Mesenchymal stem cell (in vitro differentiated cells and primary cell): ENCODE results near the gene ADK.
"Not testable (repeated sequence)": the region's sequence is repeated elsewhere in the genome, so short reads cannot be mapped to it uniquely, and the experiment has no call there.

ENCODE experiments used
- DNase-seq: peaks from one replicate; pipeline ENCODE4 v3.0.0-alpha.2; 2013
- H2AFZ ChIP-seq: one replicate; pipeline ENCODE4 v1.6.1; 2013; ENCODE audit warnings: low read depth, mild to moderate bottlenecking, control low read depth, inconsistent platforms, low read length, moderate library complexity
- H2AK5ac ChIP-seq: 2 replicates; pipeline ENCODE4 v1.6.1; 2013; ENCODE audit warnings: low read length, moderate library complexity, mild to moderate bottlenecking, inconsistent platforms; ENCODE audit not compliant: severe bottlenecking
- H2BK120ac ChIP-seq: one replicate; pipeline ENCODE4 v1.6.1; 2013; ENCODE audit warnings: low read depth, mild to moderate bottlenecking, inconsistent platforms, low read length, moderate library complexity
- H2BK12ac ChIP-seq, 2 experiments: one replicate each; pipeline ENCODE4 v1.6.1; 2013; ENCODE audit warnings: inconsistent platforms in 2 of 2, low read length in 2 of 2, mild to moderate bottlenecking in 2 of 2, moderate library complexity in 2 of 2, control low read depth in 1 of 2
- H2BK15ac ChIP-seq: one replicate; pipeline ENCODE4 v1.6.1; 2013; ENCODE audit warnings: mild to moderate bottlenecking, low read depth, inconsistent platforms; ENCODE audit not compliant: poor library complexity, severe bottlenecking
- H2BK5ac ChIP-seq: 2 replicates; pipeline ENCODE4 v1.6.1; 2013; ENCODE audit warnings: low read depth, mild to moderate bottlenecking, low read length, control low read depth, inconsistent platforms; ENCODE audit not compliant: poor library complexity, severe bottlenecking
- H3K14ac ChIP-seq, 2 experiments: one replicate each; pipeline ENCODE4 v1.6.1; 2013; ENCODE audit warnings: inconsistent platforms in 2 of 2, low read length in 2 of 2, control low read depth in 1 of 2, mild to moderate bottlenecking in 1 of 2, moderate library complexity in 1 of 2
- H3K18ac ChIP-seq, 2 experiments: one replicate each; pipeline ENCODE4 v1.6.1; 2013; ENCODE audit warnings: inconsistent platforms in 2 of 2, low read length in 2 of 2, control low read depth in 1 of 2, low read depth in 1 of 2, mild to moderate bottlenecking in 1 of 2
- H3K23ac ChIP-seq, 2 experiments: one replicate each; pipeline ENCODE4 v1.6.1; 2013; ENCODE audit warnings: inconsistent platforms in 2 of 2, low read length in 2 of 2, mild to moderate bottlenecking in 2 of 2, moderate library complexity in 2 of 2, control low read depth in 1 of 2
- H3K27ac ChIP-seq: 2 replicates; pipeline ENCODE4 v1.5.1; 2013; ENCODE audit warnings: mild to moderate bottlenecking, moderate library complexity, low read length, control low read depth, inconsistent platforms; ENCODE audit not compliant: poor library complexity, severe bottlenecking
- H3K27me3 ChIP-seq, 2 experiments: 2 replicates each; pipeline versions ENCODE4 v1.6.1 to v1.7.0; 2013; ENCODE audit warnings: low read length in 2 of 2, mild to moderate bottlenecking in 2 of 2, moderate library complexity in 2 of 2, control low read depth in 1 of 2, inconsistent platforms in 1 of 2; ENCODE audit not compliant: control insufficient read depth in 1 of 2, insufficient read depth in 1 of 2
- H3K36me3 ChIP-seq, 2 experiments: 2 replicates each; pipeline versions ENCODE4 v1.6.1 to v1.7.0; 2013; ENCODE audit warnings: low read length in 2 of 2, control low read depth in 1 of 2, inconsistent platforms in 1 of 2, low read depth in 1 of 2, mild to moderate bottlenecking in 1 of 2; ENCODE audit not compliant: insufficient read depth in 2 of 2, control insufficient read depth in 1 of 2
- H3K4ac ChIP-seq, 2 experiments: one replicate each; pipeline ENCODE4 v1.6.1; 2013; ENCODE audit warnings: inconsistent platforms in 2 of 2, low read length in 2 of 2, mild to moderate bottlenecking in 2 of 2, moderate library complexity in 2 of 2, control low read depth in 1 of 2, low read depth in 1 of 2
- H3K4me1 ChIP-seq: 2 replicates; pipeline ENCODE4 v1.6.1; 2013; ENCODE audit warnings: low read depth, low read length, control low read depth; ENCODE audit not compliant: control insufficient read depth, insufficient read depth
- H3K4me2 ChIP-seq: 2 replicates; pipeline ENCODE4 v1.6.1; 2013; ENCODE audit warnings: low read length, mild to moderate bottlenecking, inconsistent platforms; ENCODE audit not compliant: poor library complexity, severe bottlenecking
- H3K4me3 ChIP-seq, 2 experiments: 2 replicates each; pipeline versions ENCODE4 v1.5.1 to v1.7.0; 2013; ENCODE audit warnings: low read length in 2 of 2, mild to moderate bottlenecking in 2 of 2, control low read depth in 1 of 2, low read depth in 1 of 2; ENCODE audit not compliant: insufficient read depth in 1 of 2
- H3K79me1 ChIP-seq: replicated peaks from 2 replicates; pipeline ENCODE4 v1.6.1; 2013; ENCODE audit warnings: mild to moderate bottlenecking, control low read depth, low read length, inconsistent platforms; ENCODE audit not compliant: poor library complexity, severe bottlenecking
- H3K9ac ChIP-seq: 2 replicates; pipeline ENCODE4 v1.7.0; 2013; ENCODE audit warnings: mild to moderate bottlenecking, low read length, moderate library complexity
- H3K9me3 ChIP-seq: 2 replicates; pipeline ENCODE4 v1.7.0; 2013; ENCODE audit warnings: mild to moderate bottlenecking, low read length; ENCODE audit not compliant: control insufficient read depth
- H4K8ac ChIP-seq: one replicate; pipeline ENCODE4 v1.6.1; 2013; ENCODE audit warnings: inconsistent platforms, mild to moderate bottlenecking, low read length, moderate library complexity
- H4K91ac ChIP-seq: one replicate; pipeline ENCODE4 v1.6.1; 2013; ENCODE audit warnings: mild to moderate bottlenecking, low read length, inconsistent platforms
- WGBS: methylation state at CpG from one replicate; pipeline ENCODE4 v1.1.7; 2013; ENCODE audit warnings: mixed read lengths; 5-methylcytosine and 5-hydroxymethylcytosine counted together

Gene ADK

GRCh38 chr10:74139981-74140380 lies 11.0 kb upstream of the ADK start:
- no peak overlapping the region for H2AK5ac ChIP-seq
- H3K36me3 ChIP-seq, result peaks cover 12 to 43% of the 10 kb centered on the region in 2 experiments
- no peak overlapping the region for H3K18ac ChIP-seq
- no peak overlapping the region for H2AFZ ChIP-seq
- no peak overlapping the region for H2BK15ac ChIP-seq
- no peak overlapping the region for H3K4me2 ChIP-seq
- H3K14ac ChIP-seq, result no peak overlapping the region
- H3K9ac ChIP-seq, result no peak overlapping the region
- no peak overlapping the region for H4K8ac ChIP-seq
- no peaks in the 10 kb centered on the region for H3K27me3 ChIP-seq
- H4K91ac ChIP-seq, result no peak overlapping the region
- no peak overlapping the region for H2BK5ac ChIP-seq
- no peak overlapping the region for H3K4me3 ChIP-seq
- no peak for DNase-seq
- no peak overlapping the region for H2BK120ac ChIP-seq
- H2BK12ac ChIP-seq, result no peak overlapping the region
- H3K27ac ChIP-seq, result no peak overlapping the region
- H3K4me1 ChIP-seq, result peaks cover 2% of the 10 kb centered on the region
- H3K79me1 ChIP-seq, result peaks cover 18% of the 10 kb centered on the region
- H3K9me3 ChIP-seq, result no peaks in the 10 kb centered on the region
- no peak overlapping the region for H3K4ac ChIP-seq
- no peak overlapping the region for H3K23ac ChIP-seq
- WGBS, result 97% methylated on average over 18 of the region's 18 CpGs

GRCh38 chr10:74140553-74140952 lies 10.5 kb upstream of the ADK start:
- Histone ChIP-seq H3K4me2 (no peak overlapping the region), H3K9ac (no peak overlapping the region), H3K79me1 (peaks cover 18% of the 10 kb centered on the region), H2AFZ (no peak overlapping the region), H2BK120ac (no peak overlapping the region), H3K14ac (no peak overlapping the region), H4K91ac (no peak overlapping the region), H2BK5ac (no peak overlapping the region), H2AK5ac (no peak overlapping the region), H3K4me3 (no peak overlapping the region), H2BK15ac (no peak overlapping the region), H3K4me1 (peaks cover 2% of the 10 kb centered on the region), H3K9me3 (no peaks in the 10 kb centered on the region), H3K27ac (no peak overlapping the region), H4K8ac (no peak overlapping the region), H3K23ac (no peak overlapping the region), H3K18ac (no peak overlapping the region), H3K4ac (no peak overlapping the region), H2BK12ac (no peak overlapping the region), H3K27me3 (no peaks in the 10 kb centered on the region), H3K36me3 (peaks cover 12 to 38% of the 10 kb centered on the region in 2 experiments)
- WGBS, result 100% methylated on average over 2 of the region's 2 CpGs
- DNase-seq, result no peak

DNA sequence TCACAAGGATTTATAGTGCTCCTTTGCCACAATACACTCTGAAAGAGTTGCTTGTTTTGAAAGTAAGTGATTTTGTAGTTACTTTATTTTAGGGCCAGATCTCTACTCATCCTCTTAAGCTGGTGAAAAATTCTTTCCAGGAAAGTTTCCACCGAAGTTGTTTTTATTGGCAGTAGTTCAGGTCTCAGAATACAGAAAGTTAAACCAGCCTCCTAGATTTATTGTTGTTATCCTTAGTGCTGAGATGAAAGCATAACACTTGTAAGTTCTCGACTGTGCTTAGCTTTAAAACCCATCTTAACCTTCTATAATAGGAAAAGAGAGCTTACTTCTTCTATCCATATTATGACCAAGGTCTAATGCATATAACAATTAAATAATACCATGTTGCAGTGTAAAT lies 5.9 kb upstream of the ADK start:
- Histone ChIP-seq H3K23ac (no peak overlapping the region), H3K4me1 (peaks cover 3% of the 10 kb centered on the region), H3K79me1 (peaks cover 11% of the 10 kb centered on the region), H3K27ac (no peak overlapping the region), H3K4me3 (peak overlapping the region in 1 of 2 experiments; percentile 52), H3K36me3 (peaks cover 1 to 23% of the 10 kb centered on the region in 2 experiments), H2AK5ac (no peak overlapping the region), H3K9ac (peak overlapping the region; percentile 54), H2BK15ac (no peak overlapping the region), H3K9me3 (no peaks in the 10 kb centered on the region), H3K27me3 (no peaks in the 10 kb centered on the region), H2BK120ac (no peak overlapping the region), H2AFZ (no peak overlapping the region), H3K4ac (no peak overlapping the region), H3K14ac (no peak overlapping the region), H3K18ac (no peak overlapping the region), H4K91ac (no peak overlapping the region), H3K4me2 (no peak overlapping the region), H2BK5ac (no peak overlapping the region), H4K8ac (no peak overlapping the region), H2BK12ac (no peak overlapping the region)
- DNase-seq, result peak; percentile 77
- WGBS, result no CpG with 5 or more reads among the region's 2 CpGs

- not testable (repeated sequence) for H2AK5ac ChIP-seq, H2BK15ac ChIP-seq, H3K27ac ChIP-seq, H3K14ac ChIP-seq, H3K23ac ChIP-seq, H3K18ac ChIP-seq, H3K9me3 ChIP-seq, H2BK5ac ChIP-seq, H4K8ac ChIP-seq, H4K91ac ChIP-seq, H3K9ac ChIP-seq, H2BK120ac ChIP-seq, H2BK12ac ChIP-seq, H3K27me3 ChIP-seq, H2AFZ ChIP-seq, H3K4me3 ChIP-seq, H3K4ac ChIP-seq, H3K4me1 ChIP-seq, DNase-seq, H3K4me2 ChIP-seq
- 100% methylated on average over 3 of the region's 10 CpGs for WGBS
- H3K79me1 ChIP-seq, result peaks cover 15% of the 10 kb centered on the region
- H3K36me3 ChIP-seq, result peaks cover 0 to 21% of the 10 kb centered on the region in 2 experiments
These were observed 4.0 kb upstream of the ADK start for GRCh38 chr10:74146980-74147379.
